DND-41 (cell line): ENCODE measurements around the gene SYNE1.

Experiments used
- ATAC-seq: fragments of 200-7000 bp; cut with Tn5 transposase; 3 replicates; pipeline ENCODE4 v1.9.1; 2021; ENCODE audit warnings: low read depth; ENCODE audit not compliant: insufficient read depth
- DNase-seq: peaks from one replicate; pipeline ENCODE4 v3.0.0-alpha.2; 2020
- H2AFZ ChIP-seq: 2 replicates; pipeline ENCODE4 v1.6.0; 2012; ENCODE audit warnings: low read depth, low read length
- H3K27ac ChIP-seq: 2 replicates; pipeline ENCODE4 v1.5.1; 2012; ENCODE audit warnings: low read length, inconsistent platforms
- H3K27me3 ChIP-seq: fragments of 200-600 bp; sonication (generic); 2 replicates; pipeline ENCODE4 v1.6.0; 2012; ENCODE audit warnings: low read length, mild to moderate bottlenecking, inconsistent platforms; ENCODE audit not compliant: insufficient read depth, poor library complexity
- H3K36me3 ChIP-seq: 2 replicates; pipeline ENCODE4 v1.5.1; 2012; ENCODE audit warnings: low read length, inconsistent platforms; ENCODE audit not compliant: insufficient read depth
- H3K4me1 ChIP-seq: 2 replicates; pipeline ENCODE4 v1.5.1; 2012; ENCODE audit warnings: mild to moderate bottlenecking, low read length; ENCODE audit not compliant: insufficient read depth
- H3K4me2 ChIP-seq: 2 replicates; pipeline ENCODE4 v1.6.0; 2012; ENCODE audit warnings: mild to moderate bottlenecking, moderate library complexity, low read length, inconsistent platforms; ENCODE audit not compliant: insufficient read depth
- H3K4me3 ChIP-seq, 2 experiments: fragments of 200-600 bp in 1 of 2; shearing (Covaris generic) in 1 of 2; 2 replicates each; pipeline ENCODE4 v1.5.1; 2012 to 2016; ENCODE audit warnings: inconsistent platforms in 2 of 2, low read length in 2 of 2, mild to moderate bottlenecking in 2 of 2, low read depth in 1 of 2, moderate library complexity in 1 of 2
- H3K79me2 ChIP-seq: 2 replicates; pipeline ENCODE4 v1.6.0; 2012; ENCODE audit warnings: low read length, inconsistent platforms; ENCODE audit not compliant: insufficient read depth
- H3K9ac ChIP-seq: 2 replicates; pipeline ENCODE4 v1.6.0; 2012; ENCODE audit warnings: low read depth, mild to moderate bottlenecking, inconsistent platforms, low read length, moderate library complexity
- H3K9me3 ChIP-seq: 2 replicates; pipeline ENCODE4 v1.5.1; 2012; ENCODE audit warnings: low read length, moderate library complexity, mild to moderate bottlenecking, inconsistent platforms; ENCODE audit not compliant: insufficient read depth, severe bottlenecking
- H4K20me1 ChIP-seq: 2 replicates; pipeline ENCODE4 v1.6.0; 2012; ENCODE audit warnings: low read length; ENCODE audit not compliant: insufficient read depth
- CTCF ChIP-seq: IDR thresholded peaks from 2 replicates; pipeline ENCODE4 v1.5.1; 2012; ENCODE audit warnings: borderline replicate concordance, low read length, moderate library complexity, mild to moderate bottlenecking; ENCODE audit not compliant: poor library complexity, severe bottlenecking; ENCODE audit errors: extremely low read depth
- EZH2 ChIP-seq: IDR thresholded peaks from 3 replicates; pipeline ENCODE4 v1.6.1; 2012; ENCODE audit warnings: borderline replicate concordance, low read depth, mild to moderate bottlenecking, moderate library complexity, low read length, inconsistent platforms; ENCODE audit not compliant: severe bottlenecking

Gene SYNE1

GRCh38 chr6:152458648-152459644 lies 178.2 kb downstream of the SYNE1 start:
- no peaks in the 10 kb centered on the region for H3K79me2 ChIP-seq
- ATAC-seq (no peak), DNase-seq (no peak)
- peaks cover 9% of the 10 kb centered on the region; the same call in 1 of the 2 replicates for H3K4me1 ChIP-seq
- no peaks in the 10 kb centered on the region for H3K9me3 ChIP-seq
- H3K27ac ChIP-seq, result no peak overlapping the region
- H4K20me1 ChIP-seq, result no peaks in the 10 kb centered on the region
- H3K4me2 ChIP-seq, result no peak overlapping the region
- no peak overlapping the region for H2AFZ ChIP-seq
- H3K27me3 ChIP-seq, result peaks cover 3% of the 10 kb centered on the region
- H3K9ac ChIP-seq, result no peak overlapping the region
- no peak overlapping the region for H3K4me3 ChIP-seq
- TF ChIP-seq CTCF (no peak), EZH2 (no peak)
- H3K36me3 ChIP-seq, result no peaks in the 10 kb centered on the region

- Histone ChIP-seq H3K4me2 (no peak overlapping the region), H3K36me3 (no peaks in the 10 kb centered on the region), H3K4me1 (peaks cover 8% of the 10 kb centered on the region; the same call in 1 of the 2 replicates), H2AFZ (no peak overlapping the region), H4K20me1 (no peaks in the 10 kb centered on the region), H3K79me2 (no peaks in the 10 kb centered on the region), H3K4me3 (no peak overlapping the region), H3K27ac (no peak overlapping the region), H3K27me3 (peaks cover 3% of the 10 kb centered on the region), H3K9me3 (no peaks in the 10 kb centered on the region), H3K9ac (no peak overlapping the region)
- DNase-seq (no peak), ATAC-seq (no peak)
- TF ChIP-seq CTCF, result no peak
- TF ChIP-seq EZH2, result no peak
These were observed 179.1 kb downstream of the SYNE1 start for GRCh38 chr6:152457949-152458624.

- Histone ChIP-seq H3K4me1 (no peaks in the 10 kb centered on the region), H4K20me1 (no peaks in the 10 kb centered on the region), H2AFZ (no peak overlapping the region), H3K4me2 (no peak overlapping the region), H3K27me3 (no peaks in the 10 kb centered on the region), H3K36me3 (no peaks in the 10 kb centered on the region), H3K79me2 (no peaks in the 10 kb centered on the region), H3K27ac (no peak overlapping the region), H3K9me3 (no peaks in the 10 kb centered on the region), H3K9ac (no peak overlapping the region), H3K4me3 (no peak overlapping the region)
- no peak for TF ChIP-seq CTCF
- no peak for DNase-seq
- no peak for ATAC-seq
These were observed 183.2 kb downstream of the SYNE1 start for GRCh38 chr6:152454003-152454402.
